CD14-positive monocyte (primary cell): Measurements from ENCODE around the gene OR2Y1. TPM values are rescaled to one million over a fixed set of nuclear protein-coding genes. Genes with fewer than 3 reads are reported as not detected.

Experiments
- DNase-seq, 3 donors: peaks; one replicate each; pipeline ENCODE4 v3.0.0-alpha.2; 2011 to 2022
- H2AFZ ChIP-seq: 2 replicates; pipeline ENCODE4 v1.6.0; 2012; ENCODE audit warnings: mild to moderate bottlenecking, low read depth, low read length, inconsistent platforms; ENCODE audit not compliant: insufficient read depth, poor library complexity, severe bottlenecking
- H3K27ac ChIP-seq, 2 donors: 1 replicate in 1 of 2; 2 replicates in 1 of 2; pipeline ENCODE4 v1.5.1; 2012 to 2013; ENCODE audit warnings: low read length in 2 of 2, control low read depth in 1 of 2, inconsistent platforms in 1 of 2, low read depth in 1 of 2, mild to moderate bottlenecking in 1 of 2
- H3K27me3 ChIP-seq, 2 donors: one replicate each; pipeline versions ENCODE4 v1.6.0 to v1.6.1; 2011 to 2013; ENCODE audit warnings: low read length in 2 of 2; ENCODE audit not compliant: control insufficient read depth in 2 of 2, insufficient read depth in 2 of 2
- H3K36me3 ChIP-seq, 2 donors: replicated peaks in 1 of 2; 1 replicate in 1 of 2; 2 replicates in 1 of 2; pipeline versions ENCODE4 v1.5.1 to v1.6.1; 2012 to 2013; ENCODE audit warnings: low read length in 2 of 2, control low read depth in 1 of 2, inconsistent platforms in 1 of 2, mild to moderate bottlenecking in 1 of 2; ENCODE audit not compliant: insufficient read depth in 2 of 2, control insufficient read depth in 1 of 2
- H3K4me1 ChIP-seq, 2 donors: 1 replicate in 1 of 2; 2 replicates in 1 of 2; pipeline versions ENCODE4 v1.5.1 to v1.6.1; 2012 to 2013; ENCODE audit warnings: low read length in 2 of 2, control low read depth in 1 of 2, inconsistent platforms in 1 of 2, mild to moderate bottlenecking in 1 of 2, moderate library complexity in 1 of 2; ENCODE audit not compliant: insufficient read depth in 2 of 2, control insufficient read depth in 1 of 2
- H3K4me2 ChIP-seq: replicated peaks from 2 replicates; pipeline ENCODE3; 2012; ENCODE audit warnings: low read length, moderate library complexity, mild to moderate bottlenecking; ENCODE audit not compliant: poor library complexity, severe bottlenecking; ENCODE audit errors: extremely low read depth
- H3K4me3 ChIP-seq, 3 experiments: fragments of 200-600 bp in 1 of 3; sonication (generic) in 1 of 3; replicated peaks in 1 of 3; 1 replicate in 2 of 3; 2 replicates in 1 of 3; pipeline ENCODE4 v1.5.1; 2011 to 2013; ENCODE audit warnings: low read length in 3 of 3, mild to moderate bottlenecking in 3 of 3, control low read depth in 2 of 3, low read depth in 2 of 3, inconsistent platforms in 1 of 3, moderate library complexity in 1 of 3
- H3K79me2 ChIP-seq: 2 replicates; pipeline ENCODE4 v1.6.0; 2012; ENCODE audit warnings: mild to moderate bottlenecking, control low read depth, inconsistent platforms, low read length, moderate library complexity; ENCODE audit not compliant: insufficient read depth
- H3K9ac ChIP-seq: 2 replicates; pipeline ENCODE4 v1.6.0; 2017; ENCODE audit warnings: low read length, mild to moderate bottlenecking; ENCODE audit not compliant: insufficient read depth, poor library complexity, severe bottlenecking
- H3K9me3 ChIP-seq, 2 donors: replicated peaks in 1 of 2; 1 replicate in 1 of 2; 2 replicates in 1 of 2; pipeline versions ENCODE4 v1.5.1 to v1.6.1; 2012 to 2013; ENCODE audit warnings: low read length in 2 of 2, control low read depth in 1 of 2; ENCODE audit not compliant: control insufficient read depth in 1 of 2, insufficient read depth in 1 of 2
- H4K20me1 ChIP-seq: 2 replicates; pipeline ENCODE4 v1.6.0; 2012; ENCODE audit warnings: mild to moderate bottlenecking, low read length, control low read depth, moderate library complexity; ENCODE audit not compliant: insufficient read depth
- H3K27ac Mint-ChIP-seq, 7 donors: one replicate each; pipeline ENCODE4 v1.8.0; 2020; ENCODE audit warnings: mild to moderate bottlenecking in 7 of 7, mixed read lengths in 7 of 7, moderate library complexity in 6 of 7, inconsistent platforms in 2 of 7
- H3K27me3 Mint-ChIP-seq, 3 donors: one replicate each; pipeline ENCODE4 v1.8.0; 2021 to 2022; ENCODE audit warnings: low read depth in 3 of 3, mild to moderate bottlenecking in 3 of 3, mixed read lengths in 3 of 3, moderate library complexity in 3 of 3, inconsistent platforms in 1 of 3
- H3K36me3 Mint-ChIP-seq, 2 donors: one replicate each; pipeline ENCODE4 v1.8.0; 2020; ENCODE audit warnings: mixed read lengths in 2 of 2, inconsistent platforms in 1 of 2, mild to moderate bottlenecking in 1 of 2
- H3K4me1 Mint-ChIP-seq: one replicate; pipeline ENCODE4 v1.8.0; 2020; ENCODE audit warnings: mild to moderate bottlenecking, mixed read lengths
- H3K4me3 Mint-ChIP-seq, 2 donors: one replicate each; pipeline ENCODE4 v1.8.0; 2020; ENCODE audit warnings: mild to moderate bottlenecking in 2 of 2, mixed read lengths in 2 of 2, moderate library complexity in 1 of 2
- H3K9me3 Mint-ChIP-seq, 7 donors: one replicate each; pipeline ENCODE4 v1.8.0; 2020 to 2022; ENCODE audit warnings: mixed read lengths in 7 of 7, mild to moderate bottlenecking in 6 of 7, moderate library complexity in 6 of 7, inconsistent platforms in 2 of 7
- WGBS: methylation state at CpG from one replicate; pipeline ENCODE4 v1.1.5; 2013; ENCODE audit warnings: missing lambda C conversion rate; ENCODE audit not compliant: insufficient coverage; 5-methylcytosine and 5-hydroxymethylcytosine counted together
- intact Hi-C, 2 donors: fragments of 100-400 bp; cut with micrococcal nuclease; formaldehyde crosslinking; loops; one replicate each; pipeline versions ENCODE4 v1.15.0 to v1.15.1; 2023
- polyA plus RNA-seq, 3 donors: library from polyadenylated mRNA; depleted of rRNA in 1 of 3; unstranded in 2 of 3; stranded (reverse) in 1 of 3; fragments of 300-500 nt in 2 of 3; fragments of >200 nt in 1 of 3; fragmentation: Illumina TruSeq in 2 of 3; gene quantifications; 1 replicate in 2 of 3; 2 replicates in 1 of 3; pipeline ENCODE4 v1.2.3, GENCODE V29; 2012 to 2021
- TF ChIP-seq, protein P1 (sequence below): fragments of 200-600 bp; IDR thresholded peaks from one replicate; pipeline ENCODE4 v1.8.0; 2022; ENCODE audit warnings: antibody characterized with exemption, mild to moderate bottlenecking

OR2Y1 gene
- polyA plus RNA-seq, 3 donors: not detected

DNA sequence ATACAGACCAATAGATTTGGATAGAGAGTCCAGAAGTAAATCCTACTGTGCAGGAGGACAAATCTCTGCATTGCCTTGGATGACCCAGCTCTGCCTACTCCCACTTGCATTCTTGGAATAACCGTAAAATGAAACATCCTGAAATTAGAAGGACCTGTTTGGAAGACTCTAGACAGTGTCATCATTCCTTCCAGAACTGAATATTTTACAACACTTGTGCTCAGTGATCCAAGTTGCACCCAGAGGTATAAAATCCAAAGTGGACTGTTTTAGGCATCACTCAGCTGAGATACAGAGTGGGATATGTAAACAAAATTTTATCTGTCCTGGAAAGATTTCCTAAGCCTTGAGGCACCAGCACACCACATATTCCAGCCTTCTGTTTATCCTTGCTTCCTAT, 43.7 kb downstream of the OR2Y1 start:
- Histone ChIP-seq H4K20me1 (no peaks in the 10 kb centered on the region), H2AFZ (no peak overlapping the region), H3K9me3 (peaks cover 3 to 10% of the 10 kb centered on the region in 2 donors), H3K4me2 (no peak overlapping the region), H3K27ac (no peak overlapping the region), H3K79me2 (no peaks in the 10 kb centered on the region), H3K36me3 (no peaks in the 10 kb centered on the region), H3K4me1 (no peaks in the 10 kb centered on the region), H3K27me3 (no peaks in the 10 kb centered on the region), H3K4me3 (no peak overlapping the region), H3K9ac (no peak overlapping the region)
- DNase-seq: no peak
- H3K4me1 Mint-ChIP-seq: no peaks in the 10 kb centered on the region
- no peak overlapping the region for H3K27ac Mint-ChIP-seq
- H3K36me3 Mint-ChIP-seq: no peaks in the 10 kb centered on the region
- intact Hi-C loops: no loop called here
- no peak overlapping the region for H3K4me3 Mint-ChIP-seq
- peaks cover 0 to 18% (median 8%) of the 10 kb centered on the region in 7 donors for H3K9me3 Mint-ChIP-seq
- TF ChIP-seq, protein P1, sequence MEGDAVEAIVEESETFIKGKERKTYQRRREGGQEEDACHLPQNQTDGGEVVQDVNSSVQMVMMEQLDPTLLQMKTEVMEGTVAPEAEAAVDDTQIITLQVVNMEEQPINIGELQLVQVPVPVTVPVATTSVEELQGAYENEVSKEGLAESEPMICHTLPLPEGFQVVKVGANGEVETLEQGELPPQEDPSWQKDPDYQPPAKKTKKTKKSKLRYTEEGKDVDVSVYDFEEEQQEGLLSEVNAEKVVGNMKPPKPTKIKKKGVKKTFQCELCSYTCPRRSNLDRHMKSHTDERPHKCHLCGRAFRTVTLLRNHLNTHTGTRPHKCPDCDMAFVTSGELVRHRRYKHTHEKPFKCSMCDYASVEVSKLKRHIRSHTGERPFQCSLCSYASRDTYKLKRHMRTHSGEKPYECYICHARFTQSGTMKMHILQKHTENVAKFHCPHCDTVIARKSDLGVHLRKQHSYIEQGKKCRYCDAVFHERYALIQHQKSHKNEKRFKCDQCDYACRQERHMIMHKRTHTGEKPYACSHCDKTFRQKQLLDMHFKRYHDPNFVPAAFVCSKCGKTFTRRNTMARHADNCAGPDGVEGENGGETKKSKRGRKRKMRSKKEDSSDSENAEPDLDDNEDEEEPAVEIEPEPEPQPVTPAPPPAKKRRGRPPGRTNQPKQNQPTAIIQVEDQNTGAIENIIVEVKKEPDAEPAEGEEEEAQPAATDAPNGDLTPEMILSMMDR: no peak
- H3K27me3 Mint-ChIP-seq: peaks cover 5 to 15% (median 6%) of the 10 kb centered on the region in 3 donors
- 83% methylated on average over 1 of the region's 1 CpG for WGBS

DNA sequence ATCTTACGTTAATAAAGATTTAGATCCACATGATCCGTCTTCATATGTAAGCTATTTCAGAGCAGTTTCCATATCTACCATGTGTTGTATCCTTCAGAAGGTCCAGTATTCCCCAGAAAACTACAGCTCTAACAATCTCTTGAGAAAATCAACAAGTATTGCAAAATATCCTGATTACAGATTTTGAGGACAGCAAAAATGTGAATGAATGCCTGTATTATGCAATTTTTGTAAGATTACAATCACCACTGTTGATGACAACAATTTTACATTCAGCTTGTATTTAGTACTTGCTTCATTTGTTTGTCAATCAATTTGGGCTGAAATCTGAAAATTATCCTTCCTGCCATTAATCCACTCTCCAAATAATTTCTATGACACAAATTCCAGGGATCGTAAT, 47.4 kb downstream of the OR2Y1 start:
- WGBS: 100% methylated on average over 1 of the region's 3 CpGs
- intact Hi-C loops: no loop called here
- Histone ChIP-seq H3K4me3 (no peak overlapping the region), H3K4me2 (no peak overlapping the region), H3K4me1 (no peaks in the 10 kb centered on the region), H3K9me3 (peaks cover 0 to 5% of the 10 kb centered on the region in 2 donors), H3K27ac (no peak overlapping the region), H3K9ac (no peak overlapping the region), H3K36me3 (no peaks in the 10 kb centered on the region), H2AFZ (no peak overlapping the region), H4K20me1 (no peaks in the 10 kb centered on the region), H3K27me3 (no peaks in the 10 kb centered on the region), H3K79me2 (no peaks in the 10 kb centered on the region)
- no peak for DNase-seq
- Mint-ChIP-seq H3K4me3 (no peak overlapping the region), H3K27ac (no peak overlapping the region), H3K4me1 (no peaks in the 10 kb centered on the region), H3K36me3 (no peaks in the 10 kb centered on the region), H3K9me3 (peaks cover 0 to 8% (median 3%) of the 10 kb centered on the region in 7 donors), H3K27me3 (peaks cover 5 to 12% (median 7%) of the 10 kb centered on the region in 3 donors)
- TF ChIP-seq, protein P1: no peak
